ENCODE results near the gene GRIK3.

DNA sequence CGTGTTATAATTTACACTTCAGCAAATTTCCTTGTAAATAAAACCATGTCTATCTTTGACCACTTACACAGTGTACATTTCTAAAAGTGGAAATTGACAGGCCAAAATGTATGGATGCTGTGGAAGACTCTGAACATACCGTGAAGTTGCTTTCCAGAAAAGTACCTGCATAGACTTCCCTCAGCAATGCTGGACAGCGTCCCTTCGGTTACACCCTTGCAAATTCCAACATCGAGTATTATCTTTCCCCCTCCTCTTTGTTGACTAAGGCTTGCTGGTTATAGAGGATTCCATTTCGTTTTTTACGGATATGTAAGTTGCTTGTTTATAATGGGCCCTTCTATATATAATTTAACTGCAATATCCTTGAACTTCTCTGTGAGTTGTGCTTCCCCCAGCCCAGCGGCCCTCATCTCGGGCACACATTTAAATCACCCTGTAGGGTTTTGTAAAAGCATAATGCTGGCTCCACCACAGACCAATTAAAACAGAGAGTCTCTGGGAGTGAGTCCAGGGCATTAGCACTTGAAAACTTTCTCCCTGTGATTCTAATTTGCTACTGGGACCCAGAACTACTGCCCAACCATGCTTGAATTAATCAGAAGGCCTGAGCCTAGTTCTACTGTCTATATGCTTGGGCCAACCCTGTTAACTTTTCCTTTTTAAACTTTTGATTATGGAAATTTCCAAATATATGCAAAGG, 230.3 kb downstream of the GRIK3 start:
- TF ChIP-seq, protein P1, sequence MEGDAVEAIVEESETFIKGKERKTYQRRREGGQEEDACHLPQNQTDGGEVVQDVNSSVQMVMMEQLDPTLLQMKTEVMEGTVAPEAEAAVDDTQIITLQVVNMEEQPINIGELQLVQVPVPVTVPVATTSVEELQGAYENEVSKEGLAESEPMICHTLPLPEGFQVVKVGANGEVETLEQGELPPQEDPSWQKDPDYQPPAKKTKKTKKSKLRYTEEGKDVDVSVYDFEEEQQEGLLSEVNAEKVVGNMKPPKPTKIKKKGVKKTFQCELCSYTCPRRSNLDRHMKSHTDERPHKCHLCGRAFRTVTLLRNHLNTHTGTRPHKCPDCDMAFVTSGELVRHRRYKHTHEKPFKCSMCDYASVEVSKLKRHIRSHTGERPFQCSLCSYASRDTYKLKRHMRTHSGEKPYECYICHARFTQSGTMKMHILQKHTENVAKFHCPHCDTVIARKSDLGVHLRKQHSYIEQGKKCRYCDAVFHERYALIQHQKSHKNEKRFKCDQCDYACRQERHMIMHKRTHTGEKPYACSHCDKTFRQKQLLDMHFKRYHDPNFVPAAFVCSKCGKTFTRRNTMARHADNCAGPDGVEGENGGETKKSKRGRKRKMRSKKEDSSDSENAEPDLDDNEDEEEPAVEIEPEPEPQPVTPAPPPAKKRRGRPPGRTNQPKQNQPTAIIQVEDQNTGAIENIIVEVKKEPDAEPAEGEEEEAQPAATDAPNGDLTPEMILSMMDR (IDR thresholded peaks at IDR 0.05), result no peak
- TF ChIP-seq POLR2A (IDR thresholded peaks at IDR 0.05), result no peak

Data from right lobe of liver (tissue), 4 donors.